HG02840 (cell line): ENCODE measurements around the gene LAMB3.

ENCODE experiments used
- ATAC-seq: cut with Tn5 transposase; IDR thresholded peaks from one replicate; pipeline ENCODE4 v1.9.1; 2021; ENCODE audit warnings: mild to moderate bottlenecking, moderate library complexity, moderate number of reproducible peaks; ENCODE audit not compliant: unreplicated experiment, low FRiP score

LAMB3 gene

DNA sequence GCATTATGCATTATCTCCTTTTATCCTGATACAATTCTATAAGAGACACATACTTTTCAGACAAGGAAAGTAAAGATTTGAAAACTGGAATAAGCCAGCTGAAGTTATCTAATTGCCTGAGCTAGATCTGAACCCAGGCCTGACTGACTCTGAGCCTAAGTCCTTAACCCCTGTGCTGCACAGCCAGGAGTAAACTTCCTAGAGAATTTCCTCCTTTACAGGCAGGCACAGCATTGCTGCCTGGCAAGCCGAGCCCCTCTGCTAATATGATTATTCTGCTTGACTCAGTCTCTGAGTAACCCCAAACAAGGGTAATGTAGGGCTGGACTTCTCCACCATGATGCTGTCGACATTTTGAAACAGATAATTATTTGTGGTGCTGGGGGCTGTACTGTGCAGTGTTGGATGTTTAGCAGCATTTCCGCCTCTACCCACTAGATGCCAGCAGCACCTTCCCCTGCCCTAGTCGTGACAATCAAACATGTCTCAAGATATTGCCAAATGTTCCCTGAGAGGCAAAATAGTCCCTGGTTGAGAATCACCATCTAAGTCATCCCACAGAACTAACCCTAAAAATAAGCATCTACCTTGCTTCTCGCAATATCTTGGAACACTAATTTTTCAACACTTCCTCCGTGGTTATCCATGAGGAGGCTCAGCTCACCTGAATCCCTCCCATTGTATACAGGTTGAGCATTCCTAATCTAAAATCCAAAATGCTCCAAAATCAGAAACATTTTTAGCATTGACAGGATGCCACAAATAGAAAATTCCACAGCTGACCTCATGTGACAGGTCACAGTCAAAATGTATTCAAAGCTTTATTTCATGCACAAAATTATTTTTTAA is 50.2 kb downstream of the LAMB3 start:
- ATAC-seq: no peak

DNA sequence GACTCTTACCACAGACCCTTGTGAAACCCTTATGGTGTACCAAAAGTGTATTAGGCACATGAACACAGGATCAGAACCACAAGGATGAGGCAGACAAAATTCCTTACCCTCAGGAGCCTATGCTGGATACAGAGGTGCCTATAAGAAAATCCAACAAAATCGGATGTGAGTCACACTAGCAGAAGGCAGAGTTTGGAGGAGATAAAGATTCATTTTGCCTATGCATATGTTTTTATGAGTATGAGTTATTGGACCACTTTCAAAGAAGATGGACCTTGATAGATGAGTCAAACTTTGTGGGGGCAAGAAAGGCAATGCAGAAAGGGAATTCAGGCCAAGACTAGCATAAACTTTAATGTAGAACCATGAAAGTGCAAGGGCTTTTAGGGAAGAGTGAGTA is 51.7 kb downstream of the LAMB3 start:
- no peak for ATAC-seq

DNA sequence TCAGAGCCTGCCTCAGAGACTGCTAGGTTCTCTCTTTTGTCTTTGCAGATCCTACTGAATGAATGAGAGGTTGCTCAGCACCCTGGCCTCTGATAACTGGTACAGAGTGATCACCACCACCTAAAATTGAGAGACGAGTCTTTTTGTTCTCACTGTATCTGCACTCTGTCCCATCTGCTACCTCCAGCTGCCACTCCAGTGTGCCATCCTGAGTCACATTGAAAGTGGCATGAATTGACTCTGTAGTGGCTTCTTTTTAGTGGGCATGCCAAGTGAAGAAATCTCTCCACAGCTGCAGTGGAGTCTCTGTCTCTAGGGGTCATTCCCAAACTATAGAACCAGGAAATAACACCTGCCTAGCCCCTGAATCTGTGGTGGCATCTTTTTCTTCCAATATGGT is 54.0 kb downstream of the LAMB3 start:
- ATAC-seq: no peak

DNA sequence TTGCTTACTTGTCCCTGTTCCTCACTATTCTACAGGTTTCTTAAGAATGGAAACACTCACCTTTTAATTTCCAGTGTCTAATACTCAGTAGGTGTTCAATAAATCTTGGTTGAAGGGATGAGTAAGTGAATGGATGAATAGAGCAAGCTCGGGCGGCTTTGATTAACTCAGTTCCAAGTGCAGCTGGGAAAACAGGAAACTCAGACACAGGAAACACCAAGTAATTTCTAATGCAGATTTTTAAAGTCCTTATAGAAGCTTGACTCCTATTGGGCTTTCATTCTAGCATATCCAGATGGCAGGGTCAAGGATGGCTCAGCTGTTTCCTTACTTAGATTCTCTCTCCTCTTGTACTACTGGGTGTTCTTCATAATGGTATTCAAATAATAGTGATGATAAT is 54.7 kb downstream of the LAMB3 start:
- no peak for ATAC-seq

DNA sequence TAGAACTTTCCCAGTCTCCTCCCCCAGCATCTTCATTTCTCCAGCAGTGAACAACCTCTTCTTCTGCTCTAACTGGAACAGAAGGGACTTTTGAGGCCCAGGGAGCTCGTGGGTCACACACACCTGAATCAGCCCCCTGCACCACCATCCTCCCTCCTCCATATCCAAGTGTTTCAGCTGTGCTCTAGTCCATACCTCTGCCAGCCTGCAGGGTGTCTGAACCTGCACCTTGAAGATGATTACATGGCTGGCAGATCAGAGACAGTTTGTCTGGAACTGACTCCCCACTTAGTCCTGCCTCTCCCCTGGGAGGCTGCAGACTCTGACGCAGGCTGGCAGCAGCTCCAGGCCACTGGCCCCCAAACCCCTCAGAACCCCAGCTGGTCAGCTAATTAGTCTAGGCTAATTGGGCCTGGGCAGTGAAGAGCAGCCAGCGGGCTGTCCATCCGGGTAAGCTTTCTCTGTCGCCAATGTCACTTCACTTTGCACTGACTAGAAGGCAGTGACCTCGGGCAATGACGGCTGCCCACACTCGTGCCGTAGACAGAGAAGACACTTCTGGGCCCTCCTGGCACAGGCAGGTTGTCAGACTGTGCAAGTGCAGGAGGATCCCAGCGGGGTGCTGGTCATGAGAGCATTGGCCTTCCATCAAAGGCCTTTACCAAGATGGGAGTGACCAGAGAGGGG is 56.5 kb downstream of the LAMB3 start:
- ATAC-seq: no peak

DNA sequence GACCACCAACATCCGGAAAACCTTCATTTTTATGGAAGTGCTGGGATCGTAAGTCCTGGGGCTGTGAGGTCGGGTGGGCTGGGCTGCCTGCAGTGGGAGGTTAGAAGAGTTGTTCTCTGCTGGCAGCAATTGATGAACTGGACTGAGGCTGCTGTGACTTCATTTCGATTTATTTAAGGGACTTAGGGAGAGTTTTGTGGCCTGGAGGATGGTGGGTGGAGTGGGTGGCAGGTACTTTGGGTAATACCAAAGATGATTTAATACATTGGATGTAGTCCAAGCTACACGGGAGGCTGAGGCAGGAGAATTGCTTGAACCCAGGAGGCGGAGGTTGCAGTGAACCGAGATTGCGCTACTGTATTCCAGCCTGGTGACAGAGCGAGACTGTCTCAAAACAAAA is 57.2 kb downstream of the LAMB3 start:
- no peak for ATAC-seq

DNA sequence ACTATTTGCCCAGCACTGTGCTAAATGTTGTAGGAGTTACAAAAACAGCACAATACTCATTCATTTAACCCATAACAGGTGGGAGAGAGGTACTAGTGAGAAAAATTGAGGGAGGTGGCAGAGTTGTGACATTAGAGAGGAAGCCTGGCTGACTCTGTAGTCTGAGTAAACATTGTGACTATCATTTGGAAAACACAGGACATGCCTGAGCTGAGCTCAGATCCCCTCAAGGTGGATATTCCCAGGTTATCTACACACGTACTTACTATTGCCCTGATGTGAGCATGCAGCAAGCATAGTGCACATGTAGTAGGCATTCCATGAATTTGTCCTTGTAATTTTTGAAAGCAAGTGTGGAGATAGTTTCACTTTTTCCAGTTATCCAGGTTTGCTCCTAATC is 57.8 kb downstream of the LAMB3 start:
- ATAC-seq: no peak

DNA sequence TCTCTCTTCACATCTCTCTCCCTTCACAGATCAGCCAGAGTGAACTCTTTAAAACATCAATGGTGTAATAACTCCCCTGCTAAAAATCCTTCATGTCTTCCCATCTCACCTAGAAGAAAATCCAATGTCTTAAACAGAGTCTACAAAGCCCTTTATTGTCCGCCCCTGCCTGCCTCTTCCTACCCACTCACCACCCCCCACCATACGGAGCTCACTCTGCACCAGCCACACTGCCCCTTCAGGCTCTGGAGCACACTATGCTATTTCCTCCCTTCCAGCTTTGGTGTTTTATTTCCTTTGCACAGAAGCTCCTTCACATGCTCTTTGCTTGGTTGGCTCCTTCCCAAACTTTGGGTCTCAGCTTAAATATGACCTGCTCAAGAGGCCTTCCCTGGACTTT is 58.5 kb downstream of the LAMB3 start:
- no peak for ATAC-seq

DNA sequence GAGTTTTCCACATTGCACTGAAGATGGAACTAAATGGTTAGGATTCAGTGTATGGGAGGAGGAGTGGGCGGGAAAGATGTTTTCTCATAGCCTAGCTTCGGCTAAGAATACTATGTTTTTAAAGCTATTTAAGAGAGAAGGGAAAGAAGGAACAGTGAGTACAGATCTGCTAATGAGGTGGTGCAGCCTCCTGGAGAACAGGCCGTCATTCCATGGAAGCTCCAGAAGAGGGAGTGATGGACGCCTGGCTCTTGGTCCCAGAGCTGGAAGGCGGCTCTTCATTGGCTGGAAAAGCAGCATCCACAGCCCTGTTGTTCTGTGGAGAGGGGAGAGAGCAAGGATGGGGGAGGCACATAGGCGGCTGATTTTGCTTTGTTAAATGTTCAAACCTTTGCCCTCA is 61.8 kb downstream of the LAMB3 start:
- ATAC-seq: no peak

DNA sequence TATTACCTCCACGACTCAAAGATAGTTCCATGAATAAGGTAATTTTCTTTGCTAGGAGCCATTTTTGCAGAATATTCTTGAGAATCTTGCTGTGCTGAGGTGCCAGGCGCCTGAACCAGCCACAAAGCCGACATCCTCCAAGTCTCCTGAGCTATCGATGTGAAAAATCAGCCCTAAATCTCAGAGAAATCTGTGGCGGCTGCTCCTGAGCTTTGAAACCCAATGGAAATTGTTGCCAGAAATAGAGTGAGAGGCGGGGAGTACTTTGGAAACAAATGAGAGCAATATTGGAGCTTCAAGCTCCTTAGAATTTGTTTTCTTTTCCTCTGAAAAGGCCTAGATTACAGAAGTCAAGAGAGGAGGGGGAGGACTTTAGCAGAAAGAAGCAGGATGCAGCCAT is 62.4 kb downstream of the LAMB3 start:
- no peak for ATAC-seq

DNA sequence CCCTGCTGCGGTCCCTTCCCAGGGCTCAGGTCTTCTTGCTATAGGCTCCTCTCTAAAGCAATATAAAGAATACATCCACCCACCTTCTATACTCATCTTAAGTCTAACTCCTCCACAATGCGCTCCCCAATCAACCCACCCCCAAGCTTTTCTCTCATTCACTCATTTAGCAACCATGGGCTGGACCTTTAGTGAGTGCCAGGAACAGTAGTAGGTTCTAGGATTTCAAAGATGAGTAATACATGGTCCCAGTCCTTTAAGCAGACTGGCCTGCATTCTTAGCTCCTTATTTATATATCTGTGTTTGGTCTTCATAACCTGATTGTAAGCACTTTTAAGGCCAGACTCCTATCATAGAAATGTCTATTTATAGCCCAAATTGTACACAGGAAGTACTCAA is 62.8 kb downstream of the LAMB3 start:
- no peak for ATAC-seq

DNA sequence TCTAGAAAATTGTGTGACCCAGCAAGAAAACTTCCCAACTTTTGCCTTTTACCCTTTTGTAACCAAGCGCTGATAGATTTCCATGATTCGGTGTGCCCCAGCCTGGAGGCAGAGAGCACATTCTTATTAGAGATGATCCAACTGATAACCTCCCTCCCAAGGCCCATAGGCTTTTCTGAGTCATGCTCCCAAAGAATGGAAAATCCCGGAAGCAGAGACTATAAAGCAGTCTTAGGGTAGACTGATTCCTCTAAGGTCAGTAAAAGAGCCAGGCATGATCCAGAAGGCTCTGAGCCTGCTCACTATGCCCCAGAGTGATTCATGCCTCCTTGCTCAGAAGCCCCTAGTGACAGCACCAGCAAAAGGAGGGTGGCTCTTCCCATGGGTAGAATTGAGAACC is 64.4 kb downstream of the LAMB3 start:
- ATAC-seq: no peak

DNA sequence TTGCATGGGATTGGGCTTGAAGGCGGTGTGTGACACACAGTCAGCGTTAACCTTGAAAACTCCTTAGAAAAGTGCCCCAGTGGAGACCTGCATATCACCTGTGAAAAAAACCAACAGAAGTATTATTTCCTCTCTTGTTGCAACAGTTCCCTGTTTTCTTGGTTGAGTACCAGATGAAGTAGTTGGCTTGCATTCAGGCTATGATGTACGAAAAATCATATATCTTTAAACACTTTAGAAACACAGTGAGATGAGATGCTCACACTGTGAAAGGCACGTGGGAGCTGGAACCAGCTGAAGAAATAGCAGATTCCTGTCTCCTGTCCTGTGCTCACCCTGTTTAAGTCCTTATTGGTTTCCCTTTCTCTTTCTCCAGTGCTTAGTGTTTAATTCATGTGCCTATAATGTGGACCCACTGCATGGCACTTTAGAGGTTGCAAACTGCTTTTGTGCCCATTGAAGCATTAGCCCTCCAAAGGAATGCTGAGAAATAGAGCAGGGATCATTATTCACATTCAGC is 65.9 kb downstream of the LAMB3 start:
- no peak for ATAC-seq

DNA sequence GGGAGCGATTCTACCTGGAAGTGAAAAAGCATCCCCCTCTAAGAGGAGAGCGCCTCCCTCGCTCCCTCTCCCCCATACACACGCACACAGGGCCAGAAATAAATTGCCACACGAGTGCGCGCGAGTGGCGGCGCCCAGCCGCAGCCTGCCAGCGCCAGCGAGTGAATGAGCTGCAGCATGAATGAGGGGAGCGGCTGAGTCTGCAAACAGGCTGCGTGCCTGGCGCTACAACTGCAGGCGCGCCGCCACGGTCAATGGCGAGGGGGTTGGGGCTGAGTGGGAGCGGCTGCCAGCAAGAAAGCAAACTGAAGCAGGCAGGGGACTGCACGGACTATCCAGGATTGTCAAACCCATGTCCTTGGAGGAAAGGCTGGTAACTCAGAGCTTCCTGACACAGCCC is 66.6 kb downstream of the LAMB3 start:
- no peak for ATAC-seq

DNA sequence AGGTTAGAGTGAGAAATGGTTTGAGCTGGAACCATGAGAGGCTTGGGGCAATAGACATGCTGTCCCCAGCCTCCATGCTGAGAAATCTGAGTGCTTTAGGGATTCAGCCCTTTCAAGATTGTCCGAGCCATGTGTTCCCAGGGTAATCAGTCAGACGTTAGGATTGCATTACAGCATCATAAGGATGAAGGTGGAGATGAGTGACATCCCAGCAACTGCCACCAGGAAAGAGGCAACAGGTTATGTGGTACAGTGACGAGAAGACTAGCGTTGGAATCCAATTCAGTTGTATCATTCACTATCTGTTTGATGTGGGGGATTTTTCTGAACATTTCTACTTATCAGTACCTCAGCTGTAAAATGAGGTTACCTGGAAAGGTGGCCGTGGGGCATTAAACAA is 67.0 kb downstream of the LAMB3 start:
- no peak for ATAC-seq

DNA sequence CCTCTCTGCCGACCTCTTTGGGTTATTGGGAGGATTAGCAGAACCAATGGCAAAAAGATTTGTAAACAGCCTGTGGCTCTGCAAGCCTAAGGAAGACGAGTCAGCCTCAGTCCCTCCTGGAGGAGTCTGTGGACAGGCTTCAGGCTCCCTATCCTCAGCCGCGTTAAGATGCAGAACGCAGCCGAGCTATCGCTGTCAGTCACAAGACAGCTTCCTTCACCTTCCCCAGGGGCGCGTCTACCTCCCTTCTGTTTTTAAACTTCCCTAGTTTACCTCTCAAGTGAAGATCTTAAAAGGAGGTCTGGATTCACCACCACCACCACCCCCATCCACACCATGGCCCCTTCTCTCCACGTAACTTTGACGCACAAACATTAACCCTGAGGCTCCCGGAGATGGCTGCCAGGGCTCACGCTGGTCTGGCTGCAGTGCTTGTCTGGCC is 68.0 kb downstream of the LAMB3 start:
- ATAC-seq: no peak

DNA sequence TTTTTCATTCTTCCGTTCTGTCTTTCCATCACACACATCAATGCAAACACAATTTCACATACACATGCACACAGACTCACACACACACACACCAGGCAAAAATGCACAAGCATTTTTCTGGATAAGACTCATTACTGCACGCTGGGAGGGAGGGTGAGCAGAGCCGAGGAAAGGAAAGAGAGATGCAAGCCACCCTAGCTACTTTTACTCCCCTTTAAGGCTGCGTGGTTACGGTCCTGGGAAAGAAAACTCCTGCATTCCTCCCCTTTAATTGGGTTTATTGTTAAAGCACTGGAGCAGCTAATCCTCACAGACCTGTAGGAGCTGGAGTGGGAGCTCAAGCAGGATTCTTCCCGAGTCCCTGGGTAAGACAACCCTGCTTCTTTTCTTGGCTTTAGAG is 68.8 kb downstream of the LAMB3 start, which contains the start of gene CAMK1G:
Gene CAMK1G, plus strand, starts transcription at position 307 of the 400 bp plus-strand sequence. CDS start 11,270 bp downstream, outside the sequence.
- ATAC-seq: no peak

DNA sequence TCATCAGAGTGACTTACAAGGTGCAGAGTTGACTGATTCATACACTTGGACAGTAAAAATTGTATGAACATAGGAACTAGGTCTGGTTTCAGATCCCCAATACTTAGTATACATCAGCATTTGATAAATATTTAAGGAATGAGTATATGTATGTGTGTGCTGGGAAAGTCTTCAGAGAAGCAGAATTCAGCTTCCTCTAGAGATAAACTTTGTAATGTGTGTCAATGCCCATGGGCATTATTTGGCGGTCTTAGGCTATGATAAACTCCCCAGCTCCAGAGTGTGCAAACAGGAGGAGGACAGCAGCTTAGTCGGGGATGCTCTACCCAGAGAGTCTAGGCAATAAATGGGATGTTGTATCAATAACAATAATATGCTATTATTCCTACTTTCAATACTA is 71.6 kb downstream of the LAMB3 start:
- no peak for ATAC-seq

DNA sequence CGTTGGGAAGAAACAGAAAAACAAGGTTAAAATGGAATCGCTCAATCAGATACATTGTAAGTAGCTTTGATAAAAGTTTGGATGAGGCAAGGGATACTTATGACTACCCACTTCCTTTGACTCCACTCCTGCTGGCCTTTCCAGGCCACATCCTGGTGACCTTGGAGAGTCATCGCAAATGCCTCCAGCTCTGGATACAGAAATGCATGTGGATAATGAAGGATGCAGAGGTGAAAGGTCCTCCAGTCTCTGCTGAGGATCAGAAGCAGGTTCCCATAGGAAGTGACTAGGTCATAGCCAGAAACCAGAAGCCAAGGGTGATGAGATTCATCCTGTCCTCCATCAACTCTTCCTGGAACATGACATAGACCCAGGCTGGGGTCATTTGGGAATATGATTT is 74.9 kb downstream of the LAMB3 start:
- ATAC-seq: no peak

DNA sequence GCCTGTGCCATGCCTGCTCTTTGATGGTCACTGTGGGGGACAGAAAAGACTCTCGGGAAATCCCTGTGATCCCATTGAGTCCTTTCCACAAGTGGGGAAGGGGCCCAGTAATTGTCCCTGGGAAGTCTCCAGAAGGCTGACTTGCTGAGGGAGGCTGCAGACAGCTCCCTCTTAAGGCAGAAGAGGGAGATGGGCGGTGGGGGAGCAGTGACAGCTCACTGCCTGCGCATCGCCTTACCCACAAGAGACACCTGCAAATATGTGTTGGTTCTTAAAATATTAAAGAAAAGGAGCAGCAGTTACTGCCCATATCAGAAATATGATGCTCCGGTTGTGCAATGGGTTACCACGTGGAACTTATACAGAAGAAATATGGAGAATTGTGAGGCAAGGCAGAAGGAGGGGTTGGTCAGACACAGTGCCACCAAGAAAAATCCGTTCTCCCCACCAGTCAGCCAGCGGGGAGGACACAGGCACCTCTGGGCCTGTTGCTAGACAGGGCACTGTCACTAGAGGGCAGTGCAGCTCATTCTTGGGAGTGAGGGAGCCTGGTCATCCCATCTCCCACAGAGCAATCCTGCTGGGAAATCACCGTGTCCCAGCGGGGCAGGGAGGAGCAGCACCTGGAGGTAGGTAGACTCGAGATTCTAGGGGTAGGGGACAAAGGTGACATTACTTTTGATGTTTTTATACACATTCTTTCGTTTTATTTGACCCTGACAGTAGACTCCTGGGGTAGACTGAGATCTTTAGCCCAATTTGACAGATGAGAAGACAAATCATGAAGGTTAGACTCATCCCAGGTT is 75.6 kb downstream of the LAMB3 start:
- ATAC-seq: no peak

DNA sequence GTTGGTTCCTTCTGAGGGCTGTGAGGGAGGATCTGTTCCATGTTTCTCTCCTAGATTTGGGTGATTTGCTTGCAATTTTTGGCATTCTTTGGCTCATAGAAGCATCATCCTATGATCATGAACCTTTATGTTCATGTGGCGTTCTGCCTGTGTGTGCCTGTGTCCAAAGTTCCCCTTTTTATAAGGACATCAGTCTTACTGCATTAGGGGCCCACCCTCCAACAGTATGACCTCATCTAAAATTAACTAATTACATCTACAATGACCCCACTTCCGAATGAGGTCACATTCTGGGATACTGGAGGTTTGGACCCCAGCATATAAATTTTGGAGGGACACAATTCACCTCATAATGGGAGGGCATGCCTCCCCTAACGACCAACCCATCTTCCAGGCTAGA is 81.5 kb downstream of the LAMB3 start:
- no peak for ATAC-seq
